MV-4-11 (cell line): ENCODE results near the gene PLD6.

Experiments used
- DNase-seq: peaks from one replicate; lab custom pipeline; 2025; lab: John Stamatoyannopoulos, UW

PLD6 gene

DNA sequence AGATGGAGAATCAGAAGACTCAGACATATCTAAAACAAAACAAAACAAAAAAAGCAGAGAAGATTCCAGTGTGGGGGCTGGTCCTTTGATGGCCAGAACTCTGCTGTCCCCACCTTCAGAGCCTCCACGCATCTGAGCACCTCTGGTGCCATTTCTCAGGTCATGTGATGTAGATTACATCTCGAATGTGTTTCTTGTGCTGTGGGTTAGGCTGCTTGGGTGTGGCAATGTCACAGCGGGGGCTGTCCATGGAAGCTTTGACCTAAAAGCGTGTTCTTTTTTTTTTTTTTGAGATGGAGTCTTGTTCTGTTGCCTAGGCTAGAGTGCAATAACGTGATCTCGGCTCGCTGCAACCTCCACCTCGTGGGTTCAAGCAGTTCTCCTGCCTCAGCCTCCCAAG, 51.2 kb downstream of the PLD6 start:
- no peak for DNase-seq

- DNase-seq: no peak
Measured at GRCh38 chr17:17154556-17154955, 51.6 kb downstream of the PLD6 start.

GRCh38 chr17:17153709-17154108, 52.4 kb downstream of the PLD6 start:
- no peak for DNase-seq

DNA sequence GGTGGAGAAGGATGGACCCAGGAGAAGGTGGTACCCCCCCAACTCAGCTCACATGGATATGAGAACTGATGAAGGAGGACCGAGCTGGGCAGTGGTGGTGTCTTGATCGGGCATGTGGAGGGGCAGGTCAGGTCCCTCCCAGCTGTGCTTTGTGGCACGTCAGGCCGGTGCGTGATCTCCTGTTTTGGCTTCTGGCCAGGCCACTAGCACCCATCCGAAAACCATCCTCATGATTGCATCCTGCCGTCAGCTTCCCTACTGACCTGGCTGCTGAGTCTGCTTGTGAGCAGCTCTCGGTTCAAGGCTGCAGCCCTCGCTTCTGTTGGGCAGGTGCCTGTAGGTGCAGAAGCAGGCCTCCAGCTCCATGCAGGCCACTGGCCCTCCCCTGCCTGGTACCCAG, 53.1 kb downstream of the PLD6 start:
- DNase-seq: no peak

DNA sequence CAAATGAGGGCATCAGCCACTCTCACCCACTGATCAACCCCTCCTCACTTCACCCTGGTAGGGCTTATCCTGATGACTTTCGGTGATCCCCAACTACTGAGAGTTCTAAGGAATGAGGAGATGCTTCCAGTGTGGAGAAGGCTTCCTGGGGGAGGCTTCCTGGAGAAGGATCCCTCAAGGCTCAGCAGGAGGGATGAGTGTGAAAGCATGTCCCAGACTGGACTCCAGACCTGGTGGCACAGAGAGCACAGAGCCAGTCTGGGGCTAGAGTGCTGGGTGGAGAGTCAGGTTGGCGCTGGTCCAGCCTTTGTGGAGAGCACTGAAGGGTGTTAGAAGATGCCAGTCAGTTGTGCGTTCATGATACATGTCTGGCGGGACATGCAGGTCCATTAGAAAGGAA, 53.7 kb downstream of the PLD6 start:
- no peak for DNase-seq

GRCh38 chr17:17151962-17152361, 54.2 kb downstream of the PLD6 start:
- peak; percentile 75 for DNase-seq

DNA sequence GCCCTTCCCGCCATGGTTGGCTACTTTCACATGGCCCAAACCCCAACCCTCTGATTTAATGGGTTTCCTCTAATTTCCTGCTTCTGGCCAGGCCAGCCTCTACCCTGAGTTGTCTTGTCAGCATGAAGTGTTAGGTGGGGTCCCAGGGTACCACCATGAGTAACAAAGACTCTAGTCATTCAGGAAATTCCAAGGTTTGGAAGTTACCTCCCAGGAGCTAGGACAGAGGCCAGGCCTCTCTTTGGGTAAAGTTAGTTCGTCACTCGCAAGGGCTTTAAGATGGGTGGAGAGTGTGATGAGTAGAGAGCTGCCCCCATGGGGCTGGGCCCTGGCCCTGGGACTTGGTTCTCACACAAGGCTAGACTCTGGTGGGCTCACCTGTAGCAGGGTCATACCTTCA, 54.6 kb downstream of the PLD6 start:
- no peak for DNase-seq

DNA sequence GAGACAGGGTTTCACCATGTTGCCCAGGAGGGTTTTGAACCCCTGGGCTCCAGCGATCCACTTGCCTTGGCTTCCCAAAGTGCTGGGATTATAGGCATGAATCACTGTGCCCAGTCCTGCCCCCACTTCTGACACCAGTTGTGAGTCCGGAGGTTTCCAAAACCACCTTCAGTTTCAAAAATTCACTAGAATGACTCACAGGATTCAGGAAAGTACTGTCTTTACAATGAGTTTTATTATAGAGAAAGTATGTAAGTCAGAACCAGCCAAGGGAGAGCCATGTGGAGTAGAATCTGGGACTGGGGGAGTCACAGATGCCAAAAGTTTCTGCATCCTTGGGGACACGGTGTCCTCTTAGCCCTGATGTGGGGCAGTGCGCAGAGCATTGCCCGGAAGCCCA, 55.1 kb downstream of the PLD6 start:
- peak; percentile 38 for DNase-seq
